Ovary (tissue), 3 donors: ENCODE measurements around the gene ADAM11.

Experiments used
- CTCF ChIP-seq, 3 donors: fragments of 450-650 bp in 2 of 3; fragments of 200-600 bp in 1 of 3; IDR thresholded peaks; one replicate each; pipeline versions ENCODE4 v1.5.1 to v1.8.0; 2016 to 2022; ENCODE audit warnings: antibody characterized with exemption in 3 of 3, mild to moderate bottlenecking in 1 of 3
- EP300 ChIP-seq: sonication (generic); formaldehyde crosslinking; IDR thresholded peaks from one replicate; pipeline ENCODE4 v1.6.1; 2017; ENCODE audit warnings: antibody characterized with exemption
- POLR2A ChIP-seq: fragments of 450-650 bp; IDR thresholded peaks from one replicate; pipeline ENCODE4 v1.6.1; 2017; ENCODE audit warnings: antibody characterized with exemption, mild to moderate bottlenecking, moderate library complexity
- donor health status: DM: no; HTN: no; CAD: no.

DNA sequence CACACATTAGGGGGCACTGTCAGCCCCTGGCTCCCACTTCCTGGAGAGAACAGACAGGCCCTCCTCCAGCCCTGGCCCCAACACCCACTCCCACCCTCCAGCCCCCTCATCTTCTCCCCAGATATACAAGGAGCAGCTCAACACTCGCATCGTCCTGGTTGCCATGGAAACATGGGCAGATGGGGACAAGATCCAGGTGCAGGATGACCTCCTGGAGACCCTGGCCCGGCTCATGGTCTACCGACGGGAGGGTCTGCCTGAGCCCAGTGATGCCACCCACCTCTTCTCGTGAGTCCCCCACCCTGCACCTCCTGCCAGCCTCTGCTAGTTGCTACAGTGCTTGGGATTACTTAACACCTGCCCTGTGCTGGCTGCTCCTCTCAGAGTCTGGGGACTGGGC is 14.4 kb downstream of the ADAM11 start:
- TF ChIP-seq CTCF (IDR thresholded peaks at IDR 0.05) (no peak), POLR2A (no peak), EP300 (no peak)
